Activated T-helper 2 cell treated with anti-CD3 and anti-CD28 coated beads, Interferon-gamma antibody, Interleukin-2, Interleukin-4, amounts not matched to agents 10 μg/mL and 5 μg/mL and 100 μg/mL, durations not matched to agents 14 hours and 24 hours and 36 hours (primary cell): ENCODE results near the gene ELFN2. TPM values are rescaled to one million over a fixed set of nuclear protein-coding genes. Genes with fewer than 3 reads are reported as not detected.

Experiments used
- DNase-seq: peaks from one replicate; pipeline ENCODE4 v3.0.0; 2021; ENCODE audit warnings: low spot score
- H3K27ac Mint-ChIP-seq: one replicate; pipeline ENCODE4 v1.8.0; 2021; ENCODE audit warnings: mixed read lengths
- H3K27me3 Mint-ChIP-seq: one replicate; pipeline ENCODE4 v1.8.0; 2021; ENCODE audit warnings: low read depth, mixed read lengths
- H3K36me3 Mint-ChIP-seq: one replicate; pipeline ENCODE4 v1.8.0; 2021; ENCODE audit warnings: low read depth, mixed read lengths
- H3K4me1 Mint-ChIP-seq: one replicate; pipeline ENCODE4 v1.8.0; 2021; ENCODE audit warnings: low read depth, mixed read lengths
- H3K4me3 Mint-ChIP-seq: one replicate; pipeline ENCODE4 v1.8.0; 2021; ENCODE audit warnings: low read depth, mild to moderate bottlenecking, moderate library complexity, mixed read lengths
- H3K9me3 Mint-ChIP-seq: one replicate; pipeline ENCODE4 v1.8.0; 2021; ENCODE audit warnings: mixed read lengths
- intact Hi-C: fragments of 100-400 bp; cut with micrococcal nuclease; formaldehyde crosslinking; loops from one replicate; pipeline ENCODE4 v1.15.1; 2023
- total RNA-seq: library from RNA; stranded (reverse); gene quantifications from 2 replicates; pipeline ENCODE4 v1.2.3, GENCODE V29; 2022

The ELFN2 gene
- total RNA-seq, 1 donor from 2014 or later = 0.11 TPM

- intact Hi-C loops = no loop called here
- no peak for DNase-seq
- H3K27me3 Mint-ChIP-seq = peaks cover 27% of the 10 kb centered on the region
These were observed 4.8 kb upstream of the ELFN2 start for GRCh38 chr22:37431801-37432707.

DNA sequence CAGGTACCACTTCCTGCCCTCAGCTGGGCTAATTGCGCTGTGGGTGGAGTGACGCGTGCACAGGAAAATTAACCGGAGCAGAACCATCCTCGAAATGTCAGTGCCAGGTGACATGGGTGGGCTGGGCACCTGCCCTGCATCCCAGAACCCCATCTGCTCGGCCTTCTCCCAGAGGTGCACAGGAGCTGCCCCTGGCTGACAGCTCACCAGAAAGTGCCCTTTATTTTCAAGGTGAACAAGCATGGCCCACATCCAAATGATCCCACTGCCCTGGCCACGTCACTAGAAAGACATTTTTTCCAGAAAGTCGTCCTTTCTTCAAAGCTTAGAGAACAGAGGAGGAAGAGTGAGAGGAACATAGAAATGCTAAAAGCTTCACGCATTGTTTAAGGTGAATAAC is 4.1 kb upstream of the ELFN2 start:
- peaks cover 6% of the 10 kb centered on the region for H3K9me3 Mint-ChIP-seq
- intact Hi-C loops = no loop called here
- H3K27me3 Mint-ChIP-seq = peaks cover 34% of the 10 kb centered on the region
- H3K4me1 Mint-ChIP-seq = peaks cover 14% of the 10 kb centered on the region
- DNase-seq = no peak
- no peak overlapping the region for H3K27ac Mint-ChIP-seq
- no peak overlapping the region for H3K4me3 Mint-ChIP-seq
- no peaks in the 10 kb centered on the region for H3K36me3 Mint-ChIP-seq

More at GRCh38 chr22:37431801-37432707, 4.8 kb upstream of the ELFN2 start:
- peaks cover 14% of the 10 kb centered on the region for H3K4me1 Mint-ChIP-seq
- no peak overlapping the region for H3K4me3 Mint-ChIP-seq
- peaks cover 6% of the 10 kb centered on the region for H3K9me3 Mint-ChIP-seq
- no peaks in the 10 kb centered on the region for H3K36me3 Mint-ChIP-seq
- H3K27ac Mint-ChIP-seq = peak overlapping the region; percentile 12

DNA sequence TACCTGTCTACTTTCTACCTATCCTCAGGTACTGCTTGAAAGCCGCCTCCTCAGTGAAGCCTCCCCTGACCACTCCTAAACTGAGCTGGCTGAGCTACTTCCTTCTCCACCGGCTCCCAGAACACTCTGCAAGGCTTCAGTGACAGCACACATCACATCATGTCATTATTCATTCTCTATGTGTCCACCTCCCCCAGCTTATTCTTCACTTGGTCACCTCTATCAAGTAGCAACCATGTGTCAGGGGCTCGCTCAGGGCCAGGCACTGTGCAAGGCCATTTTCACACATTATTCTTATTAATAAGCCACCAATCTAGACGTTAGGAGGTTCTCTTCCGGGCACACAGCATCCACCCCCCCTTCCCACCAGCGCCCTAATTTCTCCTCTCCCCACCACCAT is 3.7 kb upstream of the ELFN2 start:
- Mint-ChIP-seq H3K27me3 (peaks cover 38% of the 10 kb centered on the region), H3K4me1 (peaks cover 14% of the 10 kb centered on the region), H3K4me3 (no peak overlapping the region), H3K36me3 (no peaks in the 10 kb centered on the region), H3K9me3 (peaks cover 6% of the 10 kb centered on the region), H3K27ac (no peak overlapping the region)
- no peak for DNase-seq
- intact Hi-C loops = no loop called here

DNA sequence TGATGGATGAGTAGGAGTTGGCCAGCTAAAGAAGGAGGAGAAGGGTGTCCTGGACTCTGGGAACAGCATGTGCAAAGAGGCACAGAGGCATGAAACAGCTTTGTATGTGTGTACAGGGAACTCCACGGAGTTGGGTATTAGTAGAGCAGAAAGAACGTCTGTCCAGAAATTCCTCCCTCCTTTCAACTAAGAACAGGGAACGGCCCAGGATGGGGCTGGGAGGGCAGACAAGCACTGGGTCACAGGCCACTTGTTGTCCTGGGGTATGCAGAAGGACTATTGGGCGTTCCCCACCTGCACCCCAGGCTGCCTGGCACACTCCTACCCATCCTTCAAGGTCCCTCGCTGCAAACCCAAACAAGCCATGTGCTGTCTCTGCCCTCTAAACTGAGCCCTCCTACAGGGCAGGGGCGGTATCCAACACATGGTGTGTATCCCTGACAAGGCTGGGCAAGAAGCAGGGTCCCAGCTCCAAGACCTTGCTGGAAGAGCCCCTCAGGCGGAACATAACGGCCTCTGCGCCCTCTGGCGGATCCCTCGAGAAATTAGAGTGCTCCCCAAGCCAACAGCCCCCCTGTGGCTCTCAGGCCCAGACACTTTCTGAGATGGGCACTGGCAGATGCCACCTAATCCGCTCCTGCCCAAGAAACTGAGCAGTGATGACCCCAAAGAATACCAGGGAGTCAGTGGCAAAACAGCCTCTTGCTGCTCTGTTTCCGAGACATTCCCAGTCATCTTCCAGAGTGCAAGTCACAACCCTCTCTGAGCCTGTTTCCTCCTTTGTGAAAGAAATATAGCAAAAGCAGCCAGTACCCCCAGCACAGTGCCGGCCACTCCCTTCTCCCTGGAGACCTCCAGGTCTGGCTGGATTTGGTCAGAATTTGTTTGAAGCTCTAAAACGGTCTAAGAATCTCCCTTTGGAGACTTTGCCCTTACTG is 1.6 kb upstream of the ELFN2 start:
- H3K27me3 Mint-ChIP-seq = peaks cover 57% of the 10 kb centered on the region

GRCh38 chr22:37427711-37428635 is 694 bp upstream of the ELFN2 start:
- H3K27ac Mint-ChIP-seq = no peak overlapping the region
- peaks cover 6% of the 10 kb centered on the region for H3K9me3 Mint-ChIP-seq
- no peaks in the 10 kb centered on the region for H3K36me3 Mint-ChIP-seq
- intact Hi-C loops = loop anchor here (2.0 to 5.0 kb wide), 2 partner anchors 91 to 111 kb away; no protein-coding TSS in a partner anchor
- no peak overlapping the region for H3K4me3 Mint-ChIP-seq
- peaks cover 14% of the 10 kb centered on the region for H3K4me1 Mint-ChIP-seq
- peaks cover 59% of the 10 kb centered on the region for H3K27me3 Mint-ChIP-seq
- DNase-seq = no peak

More for the DNA sequence above, 1.6 kb upstream of the ELFN2 start:
- H3K9me3 Mint-ChIP-seq = peaks cover 6% of the 10 kb centered on the region
- H3K4me1 Mint-ChIP-seq = peaks cover 14% of the 10 kb centered on the region
- DNase-seq = peak; percentile 26
- intact Hi-C loops = loop anchor here (2.0 to 5.0 kb wide), 2 partner anchors 92 to 112 kb away; no protein-coding TSS in a partner anchor
- H3K36me3 Mint-ChIP-seq = no peaks in the 10 kb centered on the region
- H3K27ac Mint-ChIP-seq = no peak overlapping the region
- no peak overlapping the region for H3K4me3 Mint-ChIP-seq

GRCh38 chr22:37426706-37427134 is 559 bp downstream of the ELFN2 start:
- Mint-ChIP-seq H3K27me3 (peaks cover 65% of the 10 kb centered on the region), H3K4me3 (no peak overlapping the region), H3K36me3 (no peaks in the 10 kb centered on the region), H3K4me1 (peaks cover 4% of the 10 kb centered on the region), H3K9me3 (no peaks in the 10 kb centered on the region), H3K27ac (no peak overlapping the region)
- intact Hi-C loops = loop anchor here (5.0 kb wide), 1 partner anchor 89 kb away; no protein-coding TSS in a partner anchor
- no peak for DNase-seq

GRCh38 chr22:37425800-37426705 is 1.2 kb downstream of the ELFN2 start:
- intact Hi-C loops = loop anchor here (5.0 kb wide), 1 partner anchor 89 kb away; no protein-coding TSS in a partner anchor
- Mint-ChIP-seq H3K4me3 (no peak overlapping the region), H3K4me1 (no peaks in the 10 kb centered on the region), H3K27me3 (peaks cover 72% of the 10 kb centered on the region), H3K9me3 (no peaks in the 10 kb centered on the region), H3K27ac (no peak overlapping the region), H3K36me3 (no peaks in the 10 kb centered on the region)
- DNase-seq = no peak

DNA sequence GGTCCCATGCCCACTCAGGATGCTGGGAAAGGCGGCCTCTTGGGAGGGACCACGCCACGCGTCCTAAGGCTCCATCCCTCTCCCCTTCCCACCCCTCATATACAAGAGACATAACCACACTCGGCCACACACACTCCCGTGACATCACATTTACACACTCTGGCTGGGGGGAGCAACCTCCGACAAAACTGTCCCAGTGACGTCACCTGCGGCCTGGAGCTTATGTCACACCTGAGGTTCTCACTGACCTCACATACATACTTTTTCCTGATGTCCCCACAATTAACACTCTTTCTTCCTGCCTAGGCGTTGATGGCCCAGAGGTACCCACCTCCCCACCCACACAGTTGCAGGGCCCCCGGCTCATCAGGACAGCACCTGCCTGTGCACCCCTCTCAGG is 1.9 kb downstream of the ELFN2 start:
- no peak for DNase-seq
- Mint-ChIP-seq H3K4me1 (peaks cover 2% of the 10 kb centered on the region), H3K27me3 (peaks cover 74% of the 10 kb centered on the region), H3K36me3 (no peaks in the 10 kb centered on the region), H3K27ac (no peak overlapping the region), H3K4me3 (no peak overlapping the region), H3K9me3 (no peaks in the 10 kb centered on the region)
- intact Hi-C loops = loop anchor here (5.0 kb wide), 1 partner anchor 88 kb away; no protein-coding TSS in a partner anchor

DNA sequence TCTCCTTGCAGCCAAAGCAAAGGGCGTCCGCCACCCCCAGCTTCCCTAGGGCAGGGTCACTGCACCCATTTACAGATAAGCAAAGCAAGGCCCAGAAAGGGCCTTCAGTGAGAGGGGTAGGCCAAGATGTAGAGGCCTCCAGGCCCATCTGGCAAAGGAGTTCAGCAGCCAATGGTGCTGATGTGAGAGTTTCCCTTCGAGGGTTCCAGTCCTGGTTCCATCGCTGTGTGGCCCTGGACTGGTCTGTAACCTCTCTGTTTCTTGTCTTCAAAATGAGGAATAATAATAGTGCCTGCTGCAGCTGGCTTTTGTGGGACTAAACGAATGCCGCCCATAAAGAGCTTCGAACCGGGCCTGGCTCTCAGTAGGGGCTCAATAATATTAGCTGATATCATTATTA is 4.0 kb downstream of the ELFN2 start:
- H3K27ac Mint-ChIP-seq = no peak overlapping the region
- intact Hi-C loops = no loop called here
- DNase-seq = no peak
- no peak overlapping the region for H3K4me3 Mint-ChIP-seq
- no peaks in the 10 kb centered on the region for H3K36me3 Mint-ChIP-seq
- no peaks in the 10 kb centered on the region for H3K9me3 Mint-ChIP-seq
- peaks cover 72% of the 10 kb centered on the region for H3K27me3 Mint-ChIP-seq
- peaks cover 10% of the 10 kb centered on the region for H3K4me1 Mint-ChIP-seq

GRCh38 chr22:37421468-37421877 is 5.8 kb downstream of the ELFN2 start:
- no peak overlapping the region for H3K4me3 Mint-ChIP-seq
- no peaks in the 10 kb centered on the region for H3K36me3 Mint-ChIP-seq
- no peak overlapping the region for H3K27ac Mint-ChIP-seq
- H3K9me3 Mint-ChIP-seq = no peaks in the 10 kb centered on the region
- H3K4me1 Mint-ChIP-seq = peaks cover 17% of the 10 kb centered on the region
- DNase-seq = no peak
- peaks cover 77% of the 10 kb centered on the region for H3K27me3 Mint-ChIP-seq
- intact Hi-C loops = no loop called here
